H9 (cell line): ENCODE data around the gene PFKL. TPM values are rescaled to one million over a fixed set of nuclear protein-coding genes. Genes with fewer than 3 reads are reported as not detected.

Experiments
- DNase-seq: peaks from one replicate; pipeline ENCODE4 v3.0.0-alpha.2; 2017
- H2AFZ ChIP-seq: one replicate; pipeline ENCODE4 v1.6.1; 2013; ENCODE audit warnings: mild to moderate bottlenecking, low read length, control low read depth, moderate library complexity
- H2AK5ac ChIP-seq: 2 replicates; pipeline ENCODE4 v1.6.1; 2013; ENCODE audit warnings: low read length, control low read depth, mixed read lengths; ENCODE audit not compliant: insufficient read length
- H2BK120ac ChIP-seq: one replicate; pipeline ENCODE4 v1.6.1; 2013; ENCODE audit warnings: low read depth, mild to moderate bottlenecking, low read length, control low read depth, inconsistent platforms; ENCODE audit not compliant: poor library complexity, severe bottlenecking
- H2BK12ac ChIP-seq: 2 replicates; pipeline ENCODE4 v1.6.1; 2013; ENCODE audit warnings: low read length, control low read depth, mixed read lengths, low read depth; ENCODE audit not compliant: insufficient read length
- H2BK15ac ChIP-seq: 2 replicates; pipeline ENCODE4 v1.6.1; 2013; ENCODE audit warnings: low read depth, low read length, control low read depth
- H2BK20ac ChIP-seq: one replicate; pipeline ENCODE4 v1.6.1; 2013; ENCODE audit warnings: low read depth, mild to moderate bottlenecking, low read length, control low read depth, inconsistent platforms; ENCODE audit not compliant: poor library complexity, severe bottlenecking
- H2BK5ac ChIP-seq: 2 replicates; pipeline ENCODE4 v1.6.1; 2013; ENCODE audit warnings: low read length, control low read depth, mixed read lengths; ENCODE audit not compliant: insufficient read length
- H3K14ac ChIP-seq: 2 replicates; pipeline ENCODE4 v1.6.1; 2013; ENCODE audit warnings: low read length, control low read depth; ENCODE audit not compliant: insufficient read depth
- H3K18ac ChIP-seq: 2 replicates; pipeline ENCODE4 v1.6.1; 2013; ENCODE audit warnings: low read depth, mild to moderate bottlenecking, mixed read lengths, low read length, control low read depth; ENCODE audit not compliant: insufficient read length
- H3K23ac ChIP-seq: 2 replicates; pipeline ENCODE4 v1.6.1; 2013; ENCODE audit warnings: low read length, control low read depth, mixed read lengths, low read depth; ENCODE audit not compliant: insufficient read length
- H3K23me2 ChIP-seq: 2 replicates; pipeline ENCODE4 v1.6.1; 2013; ENCODE audit warnings: low read depth, mild to moderate bottlenecking, mixed read lengths, low read length, control low read depth; ENCODE audit not compliant: insufficient read length, poor library complexity, severe bottlenecking
- H3K27ac ChIP-seq: 2 replicates; pipeline ENCODE4 v1.5.1; 2013; ENCODE audit warnings: low read length, control low read depth, mixed read lengths, low read depth; ENCODE audit not compliant: insufficient read length
- H3K27me3 ChIP-seq: 2 replicates; pipeline ENCODE4 v1.6.1; 2013; ENCODE audit warnings: low read length, control low read depth, inconsistent platforms; ENCODE audit not compliant: insufficient read depth
- H3K4ac ChIP-seq: 2 replicates; pipeline ENCODE4 v1.6.1; 2013; ENCODE audit warnings: low read depth, mild to moderate bottlenecking, control low read depth, inconsistent platforms, low read length, moderate library complexity
- H3K4me1 ChIP-seq: 2 replicates; pipeline ENCODE4 v1.6.1; 2013; ENCODE audit warnings: low read length, control low read depth, inconsistent platforms; ENCODE audit not compliant: insufficient read depth
- H3K4me2 ChIP-seq: 2 replicates; pipeline ENCODE4 v1.6.1; 2013; ENCODE audit warnings: low read length, control low read depth, mixed read lengths; ENCODE audit not compliant: insufficient read length, insufficient read depth
- H3K56ac ChIP-seq: 2 replicates; pipeline ENCODE4 v1.6.1; 2013; ENCODE audit warnings: low read depth, mild to moderate bottlenecking, mixed read lengths, low read length, control low read depth; ENCODE audit not compliant: insufficient read length
- H3K79me1 ChIP-seq: 2 replicates; pipeline ENCODE4 v1.6.1; 2013; ENCODE audit warnings: low read depth, mild to moderate bottlenecking, moderate library complexity, low read length, control low read depth, inconsistent platforms; ENCODE audit not compliant: insufficient read depth, poor library complexity, severe bottlenecking
- H3K79me2 ChIP-seq: 2 replicates; pipeline ENCODE4 v1.6.1; 2013; ENCODE audit warnings: low read length, control low read depth, inconsistent platforms; ENCODE audit not compliant: insufficient read depth
- H3K9ac ChIP-seq: 2 replicates; pipeline ENCODE4 v1.6.1; 2013; ENCODE audit warnings: low read length, control low read depth, mixed read lengths; ENCODE audit not compliant: insufficient read length; ENCODE audit errors: extremely low read depth
- H3K9me3 ChIP-seq: one replicate; pipeline ENCODE4 v1.6.1; 2013; ENCODE audit warnings: low read depth, low read length, inconsistent platforms; ENCODE audit not compliant: control insufficient read depth
- H3T11ph ChIP-seq: one replicate; pipeline ENCODE4 v1.6.1; 2013; ENCODE audit warnings: mild to moderate bottlenecking, low read length, control low read depth, inconsistent platforms
- H4K20me1 ChIP-seq: one replicate; pipeline ENCODE4 v1.6.1; 2013; ENCODE audit not compliant: control insufficient read depth, insufficient read length, insufficient read depth
- H4K5ac ChIP-seq: 2 replicates; pipeline ENCODE4 v1.6.1; 2013; ENCODE audit warnings: low read depth, mild to moderate bottlenecking, mixed read lengths, low read length, control low read depth; ENCODE audit not compliant: insufficient read length
- H4K8ac ChIP-seq: replicated peaks from 2 replicates; pipeline ENCODE4 v1.6.1; 2013; ENCODE audit warnings: low read length, control low read depth, mixed read lengths, low read depth; ENCODE audit not compliant: insufficient read length
- H4K91ac ChIP-seq: 2 replicates; pipeline ENCODE4 v1.6.1; 2013; ENCODE audit warnings: low read depth, mild to moderate bottlenecking, moderate library complexity, mixed read lengths, low read length, control low read depth; ENCODE audit not compliant: insufficient read length
- H3K27ac Mint-ChIP-seq, 3 experiments: 2 replicates in 2 of 3; 3 replicates in 1 of 3; pipeline ENCODE4 v1.8.0; 2020 to 2021; ENCODE audit warnings: mixed read lengths in 3 of 3, mild to moderate bottlenecking in 1 of 3, moderate library complexity in 1 of 3
- H3K27me3 Mint-ChIP-seq: 2 replicates; pipeline ENCODE4 v1.8.0; 2021; ENCODE audit warnings: low read depth, mild to moderate bottlenecking, moderate library complexity, mixed read lengths
- H3K36me3 Mint-ChIP-seq, 3 experiments: 2 replicates in 2 of 3; 3 replicates in 1 of 3; pipeline ENCODE4 v1.8.0; 2020 to 2021; ENCODE audit warnings: low read depth in 3 of 3, mixed read lengths in 3 of 3; ENCODE audit not compliant: insufficient read depth in 1 of 3
- H3K4me1 Mint-ChIP-seq, 2 experiments: 2 replicates each; pipeline ENCODE4 v1.8.0; 2020; ENCODE audit warnings: mixed read lengths in 2 of 2
- H3K4me3 Mint-ChIP-seq, 2 experiments: 2 replicates in 1 of 2; 3 replicates in 1 of 2; pipeline ENCODE4 v1.8.0; 2020 to 2021; ENCODE audit warnings: mild to moderate bottlenecking in 2 of 2, mixed read lengths in 2 of 2, moderate library complexity in 1 of 2
- H3K9me3 Mint-ChIP-seq, 2 experiments: 2 replicates in 1 of 2; 3 replicates in 1 of 2; pipeline ENCODE4 v1.8.0; 2020; ENCODE audit warnings: mild to moderate bottlenecking in 2 of 2, mixed read lengths in 2 of 2, moderate library complexity in 1 of 2
- CTCF ChIP-seq: fragments of 200-600 bp; sonication (generic); conservative IDR thresholded peaks from 3 replicates; pipeline ENCODE4 v1.8.0; 2021; ENCODE audit warnings: antibody characterized with exemption, mild to moderate bottlenecking
- whole genome bisulfite sequencing: extraction: QIAGEN DNeasy Blood & Tissue Kit; methylation state at CpG from one replicate; pipeline ENCODE4 v1.1.7; 2013; ENCODE audit warnings: missing lambda C conversion rate, low lambda C conversion rate, mixed read lengths; ENCODE audit not compliant: insufficient read length; ENCODE audit errors: extremely low coverage; 5-methylcytosine and 5-hydroxymethylcytosine counted together
- long read RNA-seq: library from polyadenylated mRNA; unstranded; transcript quantifications from one replicate; pipeline ENCODE4 v2.0.0, GENCODE V29; 2020
- total RNA-seq: library from RNA; stranded (reverse); gene quantifications from 2 replicates; pipeline ENCODE4 v1.2.1, GENCODE V29; 2021

PFKL gene
- 105 and 107 TPM in 2 replicates for total RNA-seq
- long read RNA-seq, transcript PFKL-201 (22 exons, 2,912 nt): major isoform, 1,557 of 1,806 reads
- long read RNA-seq, partial matches to known transcripts: 53 of 1,806 reads
- long read RNA-seq, other reads (novel, unspliced or antisense): 190 of 1,806 reads

- no peak within 1 kb of the TSS for H3T11ph ChIP-seq
- H2BK5ac ChIP-seq: no peak within 1 kb of the TSS
- DNase-seq: peak; percentile 65
- H4K5ac ChIP-seq: no peak within 1 kb of the TSS
- H3K14ac ChIP-seq: no peak within 1 kb of the TSS; the same call in 1 of the 2 replicates
- H3K27me3 ChIP-seq: no peaks in the 10 kb centered on the region
- Mint-ChIP-seq H3K9me3 (no peaks in the 10 kb centered on the region), H3K4me1 (peaks cover 14 to 29% of the 10 kb centered on the region in 2 experiments), H3K27me3 (peaks cover 11% of the 10 kb centered on the region), H3K27ac (peak within 1 kb of the TSS in 1 of 3 experiments; percentile 77; a peak in 1 of 7 replicates), H3K4me3 (peak within 1 kb of the TSS; percentile 71 to 86), H3K36me3 (no peaks in the 10 kb centered on the region)
- H2BK20ac ChIP-seq: no peak within 1 kb of the TSS
- H2BK12ac ChIP-seq: no peak within 1 kb of the TSS
- H2BK15ac ChIP-seq: no peak within 1 kb of the TSS
- H3K23ac ChIP-seq: no peak within 1 kb of the TSS
- no peak within 1 kb of the TSS for H4K91ac ChIP-seq
- H4K8ac ChIP-seq: no peak within 1 kb of the TSS
- no peak within 1 kb of the TSS for H3K27ac ChIP-seq
- no peak within 1 kb of the TSS for H3K56ac ChIP-seq
- H3K23me2 ChIP-seq: peaks cover 5% of the 10 kb centered on the region
- H3K9me3 ChIP-seq: no peaks in the 10 kb centered on the region
- no peak within 1 kb of the TSS for H2AFZ ChIP-seq
- H4K20me1 ChIP-seq: no peaks in the 10 kb centered on the region
- no peak within 1 kb of the TSS for H3K4ac ChIP-seq
- H3K18ac ChIP-seq: no peak within 1 kb of the TSS
- WGBS: no CpG with 5 or more reads among the region's 94 CpGs
- H3K4me1 ChIP-seq: no peaks in the 10 kb centered on the region; the same call in 1 of the 2 replicates
- H3K79me2 ChIP-seq: no peaks in the 10 kb centered on the region
- H3K4me2 ChIP-seq: peak within 1 kb of the TSS; percentile 64
- no peak within 1 kb of the TSS for H2BK120ac ChIP-seq
- H3K79me1 ChIP-seq: no peaks in the 10 kb centered on the region
- no peak for TF ChIP-seq CTCF
- H3K9ac ChIP-seq: no peak within 1 kb of the TSS
- no peak within 1 kb of the TSS for H2AK5ac ChIP-seq
Observed at GRCh38 chr21:44299458-44300261, at the start of gene PFKL. TSS of gene PFKL (plus strand) at chr21:44300053. CDS start at chr21:44300106, 53 bp downstream.
